Endothelial cell (in vitro differentiated cells): ENCODE measurements around the gene FAM222A. TPM values are rescaled to one million over a fixed set of nuclear protein-coding genes. Genes with fewer than 3 reads are reported as not detected.

Source experiments
- DNase-seq: peaks from one replicate; pipeline ENCODE4 v3.0.0; 2021; ENCODE audit warnings: low spot score
- H3K27ac Mint-ChIP-seq: one replicate; pipeline ENCODE4 v1.8.0; 2021; ENCODE audit warnings: mixed read lengths, inconsistent platforms; ENCODE audit not compliant: unreplicated experiment
- H3K27me3 Mint-ChIP-seq: one replicate; pipeline ENCODE4 v1.8.0; 2021; ENCODE audit warnings: mild to moderate bottlenecking, moderate library complexity, mixed read lengths, inconsistent platforms; ENCODE audit not compliant: unreplicated experiment
- H3K36me3 Mint-ChIP-seq: one replicate; pipeline ENCODE4 v1.8.0; 2021; ENCODE audit warnings: mild to moderate bottlenecking, low read depth, mixed read lengths, inconsistent platforms; ENCODE audit not compliant: unreplicated experiment
- H3K4me1 Mint-ChIP-seq: one replicate; pipeline ENCODE4 v1.8.0; 2021; ENCODE audit warnings: mild to moderate bottlenecking, mixed read lengths, inconsistent platforms; ENCODE audit not compliant: unreplicated experiment
- H3K4me3 Mint-ChIP-seq: one replicate; pipeline ENCODE4 v1.8.0; 2021; ENCODE audit warnings: mild to moderate bottlenecking, mixed read lengths, inconsistent platforms; ENCODE audit not compliant: unreplicated experiment
- H3K9me3 Mint-ChIP-seq: one replicate; pipeline ENCODE4 v1.8.0; 2021; ENCODE audit warnings: mixed read lengths, inconsistent platforms; ENCODE audit not compliant: unreplicated experiment
- CTCF ChIP-seq: fragments of 200-600 bp; sonication (generic); IDR thresholded peaks from one replicate; pipeline ENCODE4 v1.5.0; 2021; ENCODE audit warnings: antibody characterized with exemption; ENCODE audit not compliant: unreplicated experiment
- total RNA-seq: library from RNA; stranded (reverse); fragmentation: NEBNext Ultra II Directional; extraction: Animal tissue kit (Norgen Biotek cat#: 25700); gene quantifications from one replicate; pipeline ENCODE4 v1.2.1, GENCODE V29; 2021; ENCODE audit not compliant: unreplicated experiment

FAM222A gene
- total RNA-seq, 1 donor from 2014 or later = 14.2 TPM

- TF ChIP-seq CTCF = no peak
- H3K4me1 Mint-ChIP-seq = peaks cover 52% of the 10 kb centered on the region
- H3K27me3 Mint-ChIP-seq = peaks cover 14% of the 10 kb centered on the region
- H3K27ac Mint-ChIP-seq = peak overlapping the region; percentile 72
- H3K36me3 Mint-ChIP-seq = peaks cover 6% of the 10 kb centered on the region
- no peaks in the 10 kb centered on the region for H3K9me3 Mint-ChIP-seq
- DNase-seq = no peak
- H3K4me3 Mint-ChIP-seq = no peak overlapping the region
Observed at GRCh38 chr12:109732321-109733305, 19.0 kb downstream of the FAM222A start.

DNA sequence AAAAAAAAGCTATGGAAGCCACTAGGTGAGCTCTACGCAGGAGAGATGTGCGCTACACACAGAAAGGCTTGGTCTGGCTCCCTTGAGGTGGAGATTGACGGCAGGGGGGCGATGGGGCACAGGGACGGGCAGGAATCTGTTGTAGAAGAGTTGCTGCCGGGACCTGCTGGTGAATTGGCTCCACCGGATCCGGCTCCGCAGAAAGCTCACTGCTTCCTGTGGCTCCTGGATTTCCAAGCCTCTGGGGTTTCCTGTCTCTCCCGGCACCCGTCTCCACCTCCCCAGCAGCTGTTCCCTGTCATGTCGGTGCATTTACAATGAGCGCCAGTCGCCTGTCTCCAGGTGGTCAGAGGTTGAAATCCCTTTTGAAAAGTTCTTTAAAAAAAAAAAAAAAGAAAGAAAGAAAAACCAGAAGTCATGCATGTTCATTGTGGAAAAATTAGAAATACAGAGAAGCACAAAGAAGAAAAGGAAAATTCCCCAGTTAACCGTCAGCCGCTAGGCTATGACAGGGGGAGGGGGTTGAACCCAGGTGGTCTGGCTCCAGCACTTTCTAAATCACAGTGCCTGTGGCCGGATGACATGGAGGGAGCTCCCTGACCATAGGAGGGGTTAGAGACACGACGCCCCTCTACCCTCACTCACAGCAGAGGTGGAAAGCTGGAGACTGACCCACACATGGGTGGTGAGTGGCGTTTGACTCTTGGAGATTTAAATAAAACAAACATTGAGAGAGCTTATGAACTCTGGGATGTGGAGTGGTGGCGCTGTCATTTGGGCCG is 20.8 kb downstream of the FAM222A start:
- TF ChIP-seq CTCF = no peak
- H3K4me3 Mint-ChIP-seq = peak overlapping the region; percentile 25
- peaks cover 16% of the 10 kb centered on the region for H3K27me3 Mint-ChIP-seq
- H3K27ac Mint-ChIP-seq = peak overlapping the region; percentile 93
- H3K9me3 Mint-ChIP-seq = no peaks in the 10 kb centered on the region
- DNase-seq = peak; percentile 68
- peaks cover 6% of the 10 kb centered on the region for H3K36me3 Mint-ChIP-seq
- H3K4me1 Mint-ChIP-seq = peaks cover 69% of the 10 kb centered on the region

- Mint-ChIP-seq H3K4me3 (peak overlapping the region; percentile 59), H3K27ac (peak overlapping the region; percentile 93)
Observed at GRCh38 chr12:109735051-109735521, 21.5 kb downstream of the FAM222A start.

GRCh38 chr12:109735825-109736551 is 22.4 kb downstream of the FAM222A start:
- H3K27me3 Mint-ChIP-seq = peaks cover 18% of the 10 kb centered on the region
- H3K4me3 Mint-ChIP-seq = peak overlapping the region; percentile 59
- peaks cover 81% of the 10 kb centered on the region for H3K4me1 Mint-ChIP-seq
- H3K9me3 Mint-ChIP-seq = no peaks in the 10 kb centered on the region
- DNase-seq = no peak
- no peak for TF ChIP-seq CTCF
- H3K36me3 Mint-ChIP-seq = peaks cover 9% of the 10 kb centered on the region
- peak overlapping the region; percentile 94 for H3K27ac Mint-ChIP-seq

More at GRCh38 chr12:109735051-109735521, 21.5 kb downstream of the FAM222A start:
- DNase-seq = no peak
- H3K9me3 Mint-ChIP-seq = no peaks in the 10 kb centered on the region
- no peak for TF ChIP-seq CTCF
- H3K27me3 Mint-ChIP-seq = peaks cover 16% of the 10 kb centered on the region
- H3K4me1 Mint-ChIP-seq = peaks cover 75% of the 10 kb centered on the region
- H3K36me3 Mint-ChIP-seq = peaks cover 6% of the 10 kb centered on the region
